ENCODE data around the gene HEYL.
"Not testable (repeated sequence)": the region's sequence is repeated elsewhere in the genome, so short reads cannot be mapped to it uniquely, and the experiment has no call there.

Gene HEYL

DNA sequence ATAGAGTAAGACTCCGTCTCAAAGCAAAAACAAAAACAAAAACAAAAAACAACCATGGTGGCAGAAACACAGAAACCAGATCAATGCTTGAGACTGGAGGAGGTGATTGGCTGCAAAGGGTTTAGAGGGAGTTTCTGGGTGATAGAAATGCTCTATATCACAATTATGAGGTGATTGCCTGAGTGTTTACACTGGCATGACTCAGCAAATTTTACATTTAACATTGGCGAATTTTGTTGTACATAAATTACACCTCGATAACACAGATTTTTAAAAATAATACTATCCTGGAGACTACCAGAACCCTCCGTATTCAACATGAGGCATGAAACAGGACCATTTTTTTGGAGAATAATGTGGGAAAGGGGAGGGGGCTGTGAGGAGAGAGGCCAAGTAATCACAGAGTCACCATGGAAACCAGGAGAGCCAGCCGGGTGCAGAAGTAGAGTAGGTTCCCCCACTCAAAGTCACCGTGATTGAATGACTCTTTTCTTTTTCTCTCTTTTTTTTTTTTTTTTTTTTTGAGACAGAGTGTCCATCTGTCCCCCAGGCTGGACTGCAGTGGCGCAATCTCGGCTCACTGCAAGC, 24.3 kb downstream of the HEYL start:
- no peak overlapping the region for H3K9ac ChIP-seq (ENCODE audit: low read depth in 1 of 2, low read length in 2 of 2)
- no peaks in the 10 kb centered on the region for H3K9me3 ChIP-seq (ENCODE audit: control insufficient read depth in 2 of 2, low read length in 2 of 2)
- H3K27me3 ChIP-seq (ENCODE audit: control insufficient read depth in 2 of 2, insufficient read depth in 2 of 2, low read length in 2 of 2) = no peaks in the 10 kb centered on the region
- H3K36me3 ChIP-seq (ENCODE audit: control insufficient read depth in 2 of 2, insufficient read depth in 2 of 2, low read length in 2 of 2) = no peaks in the 10 kb centered on the region
- H3K4me3 ChIP-seq (ENCODE audit: low read length in 2 of 2) = no peak overlapping the region
- H3K27ac ChIP-seq (ENCODE audit: low read depth in 2 of 2, low read length in 2 of 2) = no peak overlapping the region
- no peaks in the 10 kb centered on the region for H3K4me1 ChIP-seq (ENCODE audit: control insufficient read depth in 2 of 2, insufficient read depth in 2 of 2, low read length in 2 of 2)

DNA sequence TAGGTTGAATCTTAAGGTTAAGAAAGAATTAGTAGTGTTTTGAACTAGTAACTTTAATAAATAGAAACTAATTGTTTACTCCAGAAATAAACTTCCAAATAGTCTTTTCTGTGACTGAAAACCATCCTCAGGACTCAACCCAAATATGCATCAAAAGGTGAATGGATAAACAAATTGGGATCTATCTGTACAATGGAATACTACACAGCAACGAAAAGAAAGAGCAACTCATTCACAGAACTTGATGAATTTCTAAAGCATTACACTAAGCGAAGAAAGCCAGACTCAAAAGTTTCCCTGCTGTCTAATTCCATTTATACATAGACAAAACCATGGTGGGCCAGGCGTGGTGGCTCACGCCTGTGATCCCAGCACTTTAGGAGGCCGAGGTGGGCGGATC, 25.0 kb downstream of the HEYL start:
- no peaks in the 10 kb centered on the region for H3K4me1 ChIP-seq (ENCODE audit: control insufficient read depth in 2 of 2, insufficient read depth in 2 of 2, low read length in 2 of 2)
- no peak overlapping the region for H3K27ac ChIP-seq (ENCODE audit: low read depth in 2 of 2, low read length in 2 of 2)
- no peak overlapping the region for H3K9ac ChIP-seq (ENCODE audit: low read depth in 1 of 2, low read length in 2 of 2)
- H3K9me3 ChIP-seq (ENCODE audit: control insufficient read depth in 2 of 2, low read length in 2 of 2) = no peaks in the 10 kb centered on the region
- H3K27me3 ChIP-seq (ENCODE audit: control insufficient read depth in 2 of 2, insufficient read depth in 2 of 2, low read length in 2 of 2) = no peaks in the 10 kb centered on the region
- no peaks in the 10 kb centered on the region for H3K36me3 ChIP-seq (ENCODE audit: control insufficient read depth in 2 of 2, insufficient read depth in 2 of 2, low read length in 2 of 2)
- H3K4me3 ChIP-seq (ENCODE audit: low read length in 2 of 2) = no peak overlapping the region

DNA sequence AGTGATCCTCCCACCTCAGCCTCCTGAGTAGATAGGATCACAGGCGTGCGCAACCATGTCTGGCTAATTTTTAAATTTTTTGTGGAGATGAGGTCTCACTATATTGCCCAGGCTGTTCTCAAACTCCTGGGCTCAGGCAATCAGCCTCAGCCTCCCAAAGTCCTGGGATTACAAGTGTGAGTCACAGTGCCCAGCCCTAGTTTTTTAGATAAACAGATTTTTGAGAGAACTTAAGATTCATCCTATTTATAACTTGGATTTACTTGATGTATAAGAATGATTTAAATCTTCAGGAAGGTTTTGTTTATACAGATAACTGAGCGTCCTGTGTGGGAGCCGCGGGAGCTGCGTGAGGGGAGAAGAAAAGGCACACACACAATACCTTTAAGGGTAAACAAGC, 26.2 kb downstream of the HEYL start:
- H3K36me3 ChIP-seq (ENCODE audit: control insufficient read depth in 2 of 2, insufficient read depth in 2 of 2, low read length in 2 of 2) = no peaks in the 10 kb centered on the region
- no peak overlapping the region for H3K27ac ChIP-seq (ENCODE audit: low read depth in 2 of 2, low read length in 2 of 2)
- H3K27me3 ChIP-seq (ENCODE audit: control insufficient read depth in 2 of 2, insufficient read depth in 2 of 2, low read length in 2 of 2) = no peaks in the 10 kb centered on the region
- H3K4me1 ChIP-seq (ENCODE audit: control insufficient read depth in 2 of 2, insufficient read depth in 2 of 2, low read length in 2 of 2) = no peaks in the 10 kb centered on the region
- H3K4me3 ChIP-seq (ENCODE audit: low read length in 2 of 2) = no peak overlapping the region
- H3K9me3 ChIP-seq (ENCODE audit: control insufficient read depth in 2 of 2, low read length in 2 of 2) = no peaks in the 10 kb centered on the region
- H3K9ac ChIP-seq (ENCODE audit: low read depth in 1 of 2, low read length in 2 of 2) = no peak overlapping the region

DNA sequence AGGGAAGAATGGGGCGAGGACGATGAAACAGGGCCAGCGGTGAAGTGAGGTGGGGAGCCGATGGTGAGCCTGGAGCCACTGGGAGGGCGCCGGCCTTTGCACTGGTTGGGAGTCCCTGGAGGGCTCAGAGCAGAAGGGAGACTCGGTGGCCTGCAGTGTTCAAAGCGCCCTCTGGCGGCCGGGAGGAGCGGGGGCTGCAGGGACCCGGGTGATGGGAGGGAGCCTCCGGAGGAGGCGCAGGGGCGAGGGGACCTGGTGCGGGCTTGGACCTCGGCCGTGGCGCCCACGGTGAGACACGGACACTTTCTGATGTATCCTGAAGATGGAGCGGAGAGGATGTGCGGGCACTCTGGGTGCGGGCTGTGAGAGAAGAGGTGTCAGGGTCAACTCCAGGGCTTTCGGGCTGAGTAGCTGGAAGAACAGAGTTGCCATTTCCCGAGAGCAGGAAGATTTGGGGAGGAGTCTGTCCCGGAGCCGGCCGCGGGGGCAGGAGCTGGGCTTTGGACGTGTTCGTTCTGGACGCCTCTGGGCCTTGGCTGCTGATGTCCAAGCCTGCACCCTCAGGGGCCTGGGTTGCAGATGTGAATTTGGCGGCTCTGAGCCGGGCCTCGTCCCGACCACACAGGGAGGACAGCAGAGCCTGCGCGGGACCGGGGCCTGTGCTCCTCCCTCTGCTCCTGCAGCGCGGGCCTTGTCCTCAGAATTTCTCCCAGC, 29.7 kb downstream of the HEYL start:
- no peaks in the 10 kb centered on the region for H3K9me3 ChIP-seq (ENCODE audit: control insufficient read depth in 2 of 2, low read length in 2 of 2)
- H3K27me3 ChIP-seq (ENCODE audit: control insufficient read depth in 2 of 2, insufficient read depth in 2 of 2, low read length in 2 of 2) = no peaks in the 10 kb centered on the region
- H3K4me3 ChIP-seq (ENCODE audit: low read length in 2 of 2) = no peak overlapping the region
- no peaks in the 10 kb centered on the region for H3K36me3 ChIP-seq (ENCODE audit: control insufficient read depth in 2 of 2, insufficient read depth in 2 of 2, low read length in 2 of 2)
- H3K4me1 ChIP-seq (ENCODE audit: control insufficient read depth in 2 of 2, insufficient read depth in 2 of 2, low read length in 2 of 2) = no peaks in the 10 kb centered on the region
- no peak overlapping the region for H3K27ac ChIP-seq (ENCODE audit: low read depth in 2 of 2, low read length in 2 of 2)
- H3K9ac ChIP-seq (ENCODE audit: low read depth in 1 of 2, low read length in 2 of 2) = no peak overlapping the region

DNA sequence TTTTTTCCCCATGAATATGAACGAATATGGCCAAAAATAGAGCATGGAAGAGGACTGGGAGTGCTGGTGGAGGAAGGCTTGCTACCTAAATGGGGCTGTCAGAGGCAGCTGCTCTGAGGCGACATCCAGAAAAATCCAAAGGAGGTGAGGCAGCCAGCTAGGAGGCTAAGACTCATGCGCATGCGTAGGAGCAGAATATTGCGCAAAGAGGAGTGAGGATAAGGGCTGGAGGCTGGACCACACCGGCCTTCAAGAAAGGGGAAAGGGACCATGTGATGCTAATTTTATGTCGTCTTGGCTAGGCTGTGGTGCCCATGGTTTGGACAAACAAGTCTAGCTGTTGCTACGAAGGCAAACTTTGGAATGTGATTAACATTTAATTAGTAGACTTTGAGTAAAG, 30.5 kb downstream of the HEYL start:
- no peak overlapping the region for H3K9ac ChIP-seq (ENCODE audit: low read depth in 1 of 2, low read length in 2 of 2)

DNA sequence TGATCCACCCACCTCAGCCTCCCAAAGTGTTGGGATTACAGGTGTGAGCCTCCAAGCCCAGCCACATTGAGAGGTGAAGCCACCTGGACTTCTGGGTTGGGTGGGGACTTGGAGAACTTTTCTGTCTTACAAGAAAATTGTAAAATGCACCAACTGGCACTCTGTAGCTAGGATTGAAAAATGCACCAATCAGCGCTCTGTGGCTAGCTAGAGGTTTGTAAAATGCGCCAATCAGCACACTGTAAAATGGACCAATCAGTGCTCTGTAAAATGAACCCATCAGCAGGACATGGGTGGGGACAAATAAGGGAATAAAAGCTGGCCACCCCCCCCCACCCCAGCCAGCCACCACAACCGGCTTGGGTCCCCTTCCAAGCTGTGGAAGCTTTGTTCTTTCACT, 35.8 kb downstream of the HEYL start:
- not testable (repeated sequence) for H3K27me3 ChIP-seq (ENCODE audit: control insufficient read depth in 2 of 2, insufficient read depth in 2 of 2, low read length in 2 of 2); H3K27ac ChIP-seq (ENCODE audit: low read depth in 2 of 2, low read length in 2 of 2); H3K9ac ChIP-seq (ENCODE audit: low read depth in 1 of 2, low read length in 2 of 2); H3K9me3 ChIP-seq (ENCODE audit: control insufficient read depth in 2 of 2, low read length in 2 of 2); H3K4me1 ChIP-seq (ENCODE audit: control insufficient read depth in 2 of 2, insufficient read depth in 2 of 2, low read length in 2 of 2); H3K36me3 ChIP-seq (ENCODE audit: control insufficient read depth in 2 of 2, insufficient read depth in 2 of 2, low read length in 2 of 2); H3K4me3 ChIP-seq (ENCODE audit: low read length in 2 of 2)

More for the DNA sequence above, 30.5 kb downstream of the HEYL start:
- Histone ChIP-seq H3K36me3 (ENCODE audit: control insufficient read depth in 2 of 2, insufficient read depth in 2 of 2, low read length in 2 of 2) (no peaks in the 10 kb centered on the region), H3K9me3 (ENCODE audit: control insufficient read depth in 2 of 2, low read length in 2 of 2) (no peaks in the 10 kb centered on the region), H3K27ac (ENCODE audit: low read depth in 2 of 2, low read length in 2 of 2) (no peak overlapping the region), H3K27me3 (ENCODE audit: control insufficient read depth in 2 of 2, insufficient read depth in 2 of 2, low read length in 2 of 2) (no peaks in the 10 kb centered on the region), H3K4me3 (ENCODE audit: low read length in 2 of 2) (no peak overlapping the region), H3K4me1 (ENCODE audit: control insufficient read depth in 2 of 2, insufficient read depth in 2 of 2, low read length in 2 of 2) (no peaks in the 10 kb centered on the region)

DNA sequence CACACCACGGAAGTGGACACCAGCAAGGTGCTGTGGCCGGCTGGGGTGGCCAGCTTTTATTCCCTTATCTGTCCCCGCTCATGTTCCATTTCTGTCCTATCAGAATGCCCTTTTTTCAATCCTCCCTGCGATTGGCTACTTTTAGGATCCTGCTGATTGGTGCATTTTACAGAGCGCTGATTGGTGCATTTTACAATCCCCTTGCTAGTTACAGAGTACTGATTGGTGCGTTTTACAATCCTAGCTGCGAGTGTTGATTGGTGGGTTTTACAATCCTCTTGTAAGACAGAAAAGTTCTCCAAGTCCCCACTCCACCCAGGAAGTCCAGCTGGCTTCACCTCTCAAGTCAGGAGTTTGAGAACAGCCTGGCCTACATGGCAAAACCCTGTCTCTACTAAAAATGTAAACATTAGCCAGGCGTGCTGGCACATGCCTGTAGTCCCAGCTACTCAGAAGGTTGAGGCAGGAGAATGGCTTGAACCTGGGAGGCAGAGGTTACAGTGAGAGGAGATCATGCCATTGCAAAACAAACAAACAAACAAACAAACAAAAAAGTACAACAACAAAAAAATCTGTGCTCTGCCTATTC, 37.7 kb downstream of the HEYL start:
- not testable (repeated sequence) for H3K4me1 ChIP-seq (ENCODE audit: control insufficient read depth in 2 of 2, insufficient read depth in 2 of 2, low read length in 2 of 2); H3K27me3 ChIP-seq (ENCODE audit: control insufficient read depth in 2 of 2, insufficient read depth in 2 of 2, low read length in 2 of 2); H3K9ac ChIP-seq (ENCODE audit: low read depth in 1 of 2, low read length in 2 of 2); H3K27ac ChIP-seq (ENCODE audit: low read depth in 2 of 2, low read length in 2 of 2); H3K4me3 ChIP-seq (ENCODE audit: low read length in 2 of 2); H3K36me3 ChIP-seq (ENCODE audit: control insufficient read depth in 2 of 2, insufficient read depth in 2 of 2, low read length in 2 of 2); H3K9me3 ChIP-seq (ENCODE audit: control insufficient read depth in 2 of 2, low read length in 2 of 2)

DNA sequence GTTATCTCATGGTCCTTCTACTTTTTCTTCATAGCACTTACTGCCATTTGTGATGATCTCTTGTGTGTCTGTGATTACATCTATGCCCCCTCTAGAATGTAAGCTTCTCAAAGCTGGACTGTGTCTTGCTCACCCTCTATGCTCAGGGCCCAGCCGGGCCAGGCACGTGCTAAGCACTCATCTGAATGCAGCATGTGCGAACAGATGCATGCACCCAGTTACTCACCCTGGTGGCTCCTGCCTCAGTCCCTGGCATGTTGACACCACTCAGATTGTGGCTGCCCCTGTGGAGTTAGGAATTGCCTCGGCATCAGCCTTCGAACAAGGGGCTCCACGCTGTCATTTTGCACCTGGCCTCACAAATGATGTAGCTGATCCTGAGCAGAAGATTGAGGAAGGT, 43.3 kb downstream of the HEYL start:
- no peak overlapping the region for H3K9ac ChIP-seq (ENCODE audit: low read depth in 1 of 2, low read length in 2 of 2)
- H3K27me3 ChIP-seq (ENCODE audit: control insufficient read depth in 2 of 2, insufficient read depth in 2 of 2, low read length in 2 of 2) = peaks cover 3 to 4% of the 10 kb centered on the region in 2 donors
- H3K27ac ChIP-seq (ENCODE audit: low read depth in 2 of 2, low read length in 2 of 2) = no peak overlapping the region
- no peaks in the 10 kb centered on the region for H3K4me1 ChIP-seq (ENCODE audit: control insufficient read depth in 2 of 2, insufficient read depth in 2 of 2, low read length in 2 of 2)
- H3K9me3 ChIP-seq (ENCODE audit: control insufficient read depth in 2 of 2, low read length in 2 of 2) = no peaks in the 10 kb centered on the region
- H3K36me3 ChIP-seq (ENCODE audit: control insufficient read depth in 2 of 2, insufficient read depth in 2 of 2, low read length in 2 of 2) = no peaks in the 10 kb centered on the region
- H3K4me3 ChIP-seq (ENCODE audit: low read length in 2 of 2) = no peak overlapping the region

DNA sequence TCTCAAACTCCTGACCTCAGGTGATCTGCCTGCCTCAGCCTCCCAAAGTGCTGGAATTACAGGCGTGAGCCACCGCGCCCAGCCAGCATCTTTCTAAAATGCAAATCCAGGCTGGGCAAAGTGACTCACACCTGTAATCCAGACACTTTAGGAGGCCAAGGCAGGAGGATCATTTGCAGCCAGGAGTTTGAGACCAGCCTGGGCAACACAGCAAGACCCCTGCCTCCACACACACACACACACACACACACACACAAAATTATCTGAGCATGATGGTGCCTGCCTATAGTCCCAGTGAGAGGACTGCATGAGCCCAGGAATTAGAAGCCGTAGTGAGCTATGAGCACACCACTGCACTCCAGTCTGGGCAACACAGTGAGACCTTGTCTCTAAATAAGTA, 46.1 kb downstream of the HEYL start:
- peaks cover 3 to 4% of the 10 kb centered on the region in 2 donors for H3K27me3 ChIP-seq (ENCODE audit: control insufficient read depth in 2 of 2, insufficient read depth in 2 of 2, low read length in 2 of 2)
- H3K4me1 ChIP-seq (ENCODE audit: control insufficient read depth in 2 of 2, insufficient read depth in 2 of 2, low read length in 2 of 2) = no peaks in the 10 kb centered on the region
- H3K9ac ChIP-seq (ENCODE audit: low read depth in 1 of 2, low read length in 2 of 2) = no peak overlapping the region
- no peaks in the 10 kb centered on the region for H3K9me3 ChIP-seq (ENCODE audit: control insufficient read depth in 2 of 2, low read length in 2 of 2)
- H3K27ac ChIP-seq (ENCODE audit: low read depth in 2 of 2, low read length in 2 of 2) = no peak overlapping the region
- H3K4me3 ChIP-seq (ENCODE audit: low read length in 2 of 2) = no peak overlapping the region
- no peaks in the 10 kb centered on the region for H3K36me3 ChIP-seq (ENCODE audit: control insufficient read depth in 2 of 2, insufficient read depth in 2 of 2, low read length in 2 of 2)

DNA sequence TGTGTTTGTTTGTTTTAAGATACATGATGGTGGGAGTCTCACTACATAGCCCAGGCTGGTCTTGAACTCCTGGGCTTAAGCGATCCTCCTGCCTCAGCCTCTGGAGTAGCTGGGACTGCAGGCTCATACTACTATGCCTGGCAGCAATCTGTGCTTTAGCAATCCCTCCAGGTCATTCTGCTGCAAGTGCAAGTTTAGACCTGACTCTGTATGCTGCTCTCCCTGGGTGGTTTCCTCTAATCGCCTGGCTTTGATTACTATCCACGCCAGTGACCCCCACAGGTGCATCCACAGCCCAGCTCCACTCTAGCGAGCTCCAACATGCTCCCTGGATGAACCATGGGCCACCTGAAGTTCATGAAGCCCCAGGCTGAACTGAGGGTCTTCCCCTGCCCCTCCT, 47.4 kb downstream of the HEYL start:
- Histone ChIP-seq H3K4me3 (ENCODE audit: low read length in 2 of 2) (no peak overlapping the region), H3K4me1 (ENCODE audit: control insufficient read depth in 2 of 2, insufficient read depth in 2 of 2, low read length in 2 of 2) (no peaks in the 10 kb centered on the region), H3K36me3 (ENCODE audit: control insufficient read depth in 2 of 2, insufficient read depth in 2 of 2, low read length in 2 of 2) (no peaks in the 10 kb centered on the region), H3K9ac (ENCODE audit: low read depth in 1 of 2, low read length in 2 of 2) (no peak overlapping the region), H3K27ac (ENCODE audit: low read depth in 2 of 2, low read length in 2 of 2) (no peak overlapping the region), H3K27me3 (ENCODE audit: control insufficient read depth in 2 of 2, insufficient read depth in 2 of 2, low read length in 2 of 2) (peaks cover 3 to 4% of the 10 kb centered on the region in 2 donors), H3K9me3 (ENCODE audit: control insufficient read depth in 2 of 2, low read length in 2 of 2) (no peaks in the 10 kb centered on the region)
